Measurements from ENCODE around the gene DNAH9. TPM values are rescaled to one million over a fixed set of nuclear protein-coding genes. Genes with fewer than 3 reads are reported as not detected.

Gene DNAH9
- total and polyA plus RNA-seq, 8 donors: 0.28 to 18.3 (median 0.42) TPM; not detected in 2

- Histone ChIP-seq H3K27me3 (no peaks in the 10 kb centered on the region), H3K4me3 (no peak overlapping the region), H3K27ac (no peak overlapping the region), H3K4me1 (no peaks in the 10 kb centered on the region), H3K9me3 (no peaks in the 10 kb centered on the region), H3K36me3 (no peaks in the 10 kb centered on the region)
- intact Hi-C loops (cut with DNase I; ENCODE audit: low total_unique reads): no loop called here
- 80 to 88% (median 84%) methylated on average over 3 of the region's 3 CpGs for WGBS, 5 donors
- no peak for DNase-seq
- no peak for TF ChIP-seq EP300 (IDR thresholded peaks at IDR 0.05)
- TF ChIP-seq CTCF (IDR thresholded peaks at IDR 0.05): no peak
- TF ChIP-seq POLR2AphosphoS5 (IDR thresholded peaks at IDR 0.05): no peak
- TF ChIP-seq POLR2A (IDR thresholded peaks at IDR 0.05): no peak
Observed at GRCh38 chr17:11651089-11651488, 52.8 kb downstream of the DNAH9 start.

- no peaks in the 10 kb centered on the region for H3K27me3 ChIP-seq
- no peaks in the 10 kb centered on the region for H3K36me3 ChIP-seq
- DNase-seq: no peak
- TF ChIP-seq POLR2AphosphoS5 (IDR thresholded peaks at IDR 0.05) (no peak), EP300 (IDR thresholded peaks at IDR 0.05) (no peak), CTCF (IDR thresholded peaks at IDR 0.05) (no peak), POLR2A (IDR thresholded peaks at IDR 0.05) (no peak)
- no peaks in the 10 kb centered on the region for H3K4me1 ChIP-seq
- no peak overlapping the region for H3K27ac ChIP-seq
- intact Hi-C loops (cut with DNase I; ENCODE audit: low total_unique reads): no loop called here
- H3K9me3 ChIP-seq: no peaks in the 10 kb centered on the region
- WGBS, 5 donors: 25 to 41% (median 36%) methylated on average over 1 of the region's 1 CpG
- no peak overlapping the region for H3K4me3 ChIP-seq
Observed at GRCh38 chr17:11668618-11669017, 70.3 kb downstream of the DNAH9 start.

- no peak for DNase-seq
- H3K36me3 ChIP-seq: no peaks in the 10 kb centered on the region
- no peaks in the 10 kb centered on the region for H3K4me1 ChIP-seq
- no peaks in the 10 kb centered on the region for H3K9me3 ChIP-seq
- no peak overlapping the region for H3K27ac ChIP-seq
- H3K4me3 ChIP-seq: no peak overlapping the region
- 54 to 78% (median 67%) methylated on average over 4 of the region's 4 CpGs for WGBS, 5 donors
- H3K27me3 ChIP-seq: no peaks in the 10 kb centered on the region
- TF ChIP-seq POLR2A (IDR thresholded peaks at IDR 0.05) (no peak), CTCF (IDR thresholded peaks at IDR 0.05) (no peak), POLR2AphosphoS5 (IDR thresholded peaks at IDR 0.05) (no peak), EP300 (IDR thresholded peaks at IDR 0.05) (no peak)
- intact Hi-C loops (cut with DNase I; ENCODE audit: low total_unique reads): no loop called here
Observed at GRCh38 chr17:11671126-11671525, 72.9 kb downstream of the DNAH9 start.

- no peak overlapping the region for H3K27ac ChIP-seq
- TF ChIP-seq EP300 (IDR thresholded peaks at IDR 0.05) (no peak), POLR2A (IDR thresholded peaks at IDR 0.05) (no peak), POLR2AphosphoS5 (IDR thresholded peaks at IDR 0.05) (no peak), CTCF (IDR thresholded peaks at IDR 0.05) (no peak)
- no peaks in the 10 kb centered on the region for H3K4me1 ChIP-seq
- DNase-seq: no peak
- H3K9me3 ChIP-seq: no peaks in the 10 kb centered on the region
- H3K36me3 ChIP-seq: no peaks in the 10 kb centered on the region
- 75 to 84% (median 80%) methylated on average over 2 of the region's 2 CpGs for WGBS, 5 donors
- intact Hi-C loops (cut with DNase I; ENCODE audit: low total_unique reads): no loop called here
- H3K4me3 ChIP-seq: no peak overlapping the region
- H3K27me3 ChIP-seq: no peaks in the 10 kb centered on the region
Observed at GRCh38 chr17:11682646-11683045, 84.4 kb downstream of the DNAH9 start.
